GOT3 (cell line): ENCODE results near the gene TCEA2.
A peak's percentile ranks its signal among the peaks of the same experiment; 100 is the strongest.
"Not testable (repeated sequence)": the region's sequence is repeated elsewhere in the genome, so short reads cannot be mapped to it uniquely, and the experiment has no call there.

Source experiments
- DNase-seq: peaks from one replicate; lab custom pipeline; 2025; ENCODE audit warnings: mixed read lengths; lab: John Stamatoyannopoulos, UW

TCEA2 gene

GRCh38 chr20:64077876-64078551 is 15.0 kb downstream of the TCEA2 start:
- DNase-seq, result no peak

GRCh38 chr20:64078934-64079272 is 15.9 kb downstream of the TCEA2 start:
- DNase-seq, result no peak

- peak; percentile 23 for DNase-seq
Measured at GRCh38 chr20:64079273-64080012, 16.4 kb downstream of the TCEA2 start, which contains the start of gene RGS19. RGS19 (minus strand) TSS chr20:64079518; CDS start chr20:64076886, 2,632 bp downstream.

GRCh38 chr20:64080013-64080812 is 17.2 kb downstream of the TCEA2 start, which contains the start of gene OPRL1:
OPRL1 (plus strand) TSS chr20:64080082; CDS start chr20:64092721, 12,639 bp downstream.
- DNase-seq, result no peak

- no peak for DNase-seq
Measured at GRCh38 chr20:64080813-64081623, 18.0 kb downstream of the TCEA2 start.

- no peak for DNase-seq
Measured at GRCh38 chr20:64081624-64081964, 18.6 kb downstream of the TCEA2 start.

- DNase-seq, result no peak
Measured at GRCh38 chr20:64082126-64082731, 19.2 kb downstream of the TCEA2 start.

GRCh38 chr20:64082820-64083377 is 19.9 kb downstream of the TCEA2 start:
- no peak for DNase-seq

GRCh38 chr20:64083378-64083803 is 20.4 kb downstream of the TCEA2 start:
- no peak for DNase-seq

GRCh38 chr20:64083804-64084684 is 21.0 kb downstream of the TCEA2 start, which contains the start of gene LKAAEAR1:
LKAAEAR1 (minus strand) TSS chr20:64084398; CDS start chr20:64084219, 179 bp downstream.
- no peak for DNase-seq

GRCh38 chr20:64084685-64085152 is 21.7 kb downstream of the TCEA2 start:
- no peak for DNase-seq

GRCh38 chr20:64086801-64087200 is 23.8 kb downstream of the TCEA2 start:
- DNase-seq, result no peak

- DNase-seq, result not testable (repeated sequence)
Measured at GRCh38 chr20:64087226-64087825, 24.3 kb downstream of the TCEA2 start.

- DNase-seq, result not testable (repeated sequence)
Measured at GRCh38 chr20:64088586-64088985, 25.6 kb downstream of the TCEA2 start.

- no peak for DNase-seq
Measured at GRCh38 chr20:64090165-64090564, 27.2 kb downstream of the TCEA2 start.

- DNase-seq, result no peak
Measured at GRCh38 chr20:64091340-64091739, 28.3 kb downstream of the TCEA2 start.

GRCh38 chr20:64091770-64092169 is 28.8 kb downstream of the TCEA2 start:
- no peak for DNase-seq

- DNase-seq, result no peak
Measured at GRCh38 chr20:64092258-64093012, 29.4 kb downstream of the TCEA2 start.
